Middle frontal gyrus (tissue), 1 donor: ENCODE measurements around the gene SLC39A2.
"Not testable (repeated sequence)": the region's sequence is repeated elsewhere in the genome, so short reads cannot be mapped to it uniquely, and the experiment has no call there.

ENCODE experiments used
- DNase-seq: peaks from one replicate; pipeline ENCODE4 v3.0.0-alpha.2; 2015; ENCODE audit warnings: low spot score; ENCODE audit errors: extremely low spot score

Gene SLC39A2

DNA sequence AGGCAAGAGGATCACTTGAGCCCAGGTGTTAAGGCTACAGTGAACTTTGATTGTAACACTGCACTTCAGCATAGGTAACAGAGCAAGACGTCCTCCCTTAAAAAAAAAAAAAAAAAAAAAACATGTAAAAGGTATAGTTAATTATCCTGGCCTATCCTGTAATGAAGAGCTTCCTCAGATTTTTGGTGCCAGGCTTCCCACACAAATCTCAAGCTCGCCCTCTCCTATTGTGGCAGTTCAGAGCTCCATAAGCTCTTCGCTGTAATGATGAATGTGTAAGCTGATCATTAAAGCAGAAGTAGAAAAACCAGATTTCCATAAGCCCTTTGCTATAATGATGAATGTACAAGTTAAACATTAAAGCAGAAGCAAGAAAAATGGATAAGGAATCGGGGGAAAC, 2.0 kb upstream of the SLC39A2 start:
- DNase-seq, result no peak

- no peak for DNase-seq
These were observed 1.5 kb upstream of the SLC39A2 start for GRCh38 chr14:20997564-20997963.

DNA sequence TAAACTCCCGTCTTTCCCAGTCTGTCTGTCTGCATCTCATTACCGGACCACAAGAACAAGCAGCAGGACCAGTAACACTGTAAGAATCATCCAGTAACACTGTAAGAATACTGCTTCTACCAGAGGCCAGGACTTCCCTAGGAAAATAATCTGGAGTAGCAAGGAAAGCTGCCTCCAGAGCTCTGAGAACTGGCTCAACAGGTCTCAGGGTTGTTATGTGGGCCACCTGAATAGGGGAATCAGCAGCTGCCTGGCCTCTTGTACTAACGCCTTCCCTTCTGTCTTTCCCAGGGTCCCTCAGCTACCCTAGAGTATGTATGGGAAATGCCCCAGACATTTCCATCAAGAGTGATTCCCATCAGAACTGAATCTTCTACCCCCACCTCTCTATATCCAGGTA, 954 bp upstream of the SLC39A2 start:
- no peak for DNase-seq

GRCh38 chr14:20999591-20999990, 498 bp downstream of the SLC39A2 start:
- DNase-seq, result no peak

- DNase-seq, result no peak
These were observed 2.1 kb downstream of the SLC39A2 start for GRCh38 chr14:21001218-21001617.

DNA sequence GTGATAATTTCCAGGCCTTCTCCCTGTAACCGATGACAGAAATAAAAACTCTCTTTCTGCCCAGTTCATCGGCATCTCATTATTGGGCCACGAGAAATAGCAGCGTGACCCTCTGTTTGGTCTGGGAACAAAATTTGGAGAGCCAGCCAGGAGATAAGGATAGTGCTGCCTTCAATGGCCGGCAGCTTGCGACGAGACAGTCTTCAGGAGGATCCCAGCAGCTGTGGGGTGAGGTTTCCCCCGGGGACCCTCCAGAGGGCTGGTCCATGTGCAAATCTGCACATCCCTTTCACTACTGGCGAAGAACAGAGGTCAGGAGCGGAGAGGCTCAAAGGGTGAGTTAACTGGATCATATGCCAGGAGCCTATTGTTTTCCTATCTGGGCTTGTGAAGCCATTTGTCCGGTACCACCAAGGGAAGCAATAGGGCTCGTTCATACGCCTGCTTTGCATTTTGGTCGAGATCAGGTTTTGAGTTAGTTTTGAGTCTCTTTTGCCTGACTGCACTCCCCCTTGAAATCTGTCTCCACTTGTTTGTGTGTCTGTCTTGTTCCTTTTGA, 4.8 kb downstream of the SLC39A2 start:
- DNase-seq, result no peak

- not testable (repeated sequence) for DNase-seq
These were observed 10.6 kb downstream of the SLC39A2 start for GRCh38 chr14:21009721-21010120.

DNA sequence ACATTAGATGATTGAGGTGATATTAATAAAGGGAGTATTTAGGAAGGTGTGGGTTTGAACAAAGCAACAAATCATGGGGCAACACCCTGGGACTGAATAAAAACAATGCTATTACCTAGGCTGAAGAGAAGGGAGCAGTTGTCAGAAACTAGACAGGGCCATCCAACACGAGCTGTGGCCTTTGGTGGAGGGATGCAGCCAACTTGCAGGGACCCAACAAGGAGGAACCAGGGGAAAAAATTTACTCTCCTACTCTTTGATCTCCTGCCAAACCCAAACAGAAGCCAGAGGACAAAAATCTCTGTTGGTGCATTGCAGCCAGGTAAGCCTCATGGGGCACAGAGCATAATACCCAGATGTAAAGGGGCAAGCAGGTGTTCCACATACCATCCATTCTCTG, 12.0 kb downstream of the SLC39A2 start:
- no peak for DNase-seq

DNA sequence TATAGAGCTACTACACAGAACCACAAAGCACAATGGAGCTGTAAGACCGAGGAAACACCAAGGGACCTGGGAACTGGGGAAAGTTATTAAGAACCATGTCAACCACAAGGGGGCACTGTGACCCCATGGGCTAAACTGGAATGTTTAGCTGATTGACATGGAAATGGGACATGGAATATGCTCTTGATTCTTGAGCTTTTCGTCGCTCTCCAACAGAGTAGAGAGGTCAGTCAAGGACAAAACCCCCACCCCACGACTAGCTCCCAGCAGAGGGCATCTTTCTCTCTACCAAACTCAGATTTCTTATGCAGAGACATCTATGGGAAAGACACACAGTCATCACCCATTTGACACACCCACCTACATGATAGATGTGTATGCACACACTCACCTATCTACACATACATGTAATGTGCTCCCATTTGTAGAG, 15.7 kb downstream of the SLC39A2 start:
- peak; percentile 88 for DNase-seq

- DNase-seq, result no peak
These were observed 16.2 kb downstream of the SLC39A2 start for GRCh38 chr14:21015312-21015711.

GRCh38 chr14:21016413-21017190, 17.5 kb downstream of the SLC39A2 start:
- DNase-seq, result no peak

- DNase-seq, result no peak
These were observed 18.6 kb downstream of the SLC39A2 start for GRCh38 chr14:21017528-21018245.

DNA sequence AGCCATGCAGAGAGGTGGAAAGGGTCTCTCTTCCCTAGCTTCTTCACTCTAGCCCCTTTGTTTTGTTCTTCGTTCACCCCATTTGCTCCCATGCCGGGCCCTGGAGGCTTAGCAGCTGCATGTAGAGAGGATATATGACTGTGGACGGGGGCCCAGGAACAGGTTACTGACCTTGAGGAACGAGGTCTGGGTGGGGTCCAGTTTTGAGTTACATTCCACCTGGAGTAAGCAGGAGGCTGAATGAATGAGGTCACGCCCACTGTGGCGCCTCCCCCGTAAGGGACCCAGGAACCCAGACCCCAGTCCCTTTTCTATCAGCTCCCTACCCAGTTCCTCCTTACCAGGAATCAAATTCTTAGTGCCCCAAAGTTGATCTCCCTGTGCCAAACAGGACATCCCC, 19.2 kb downstream of the SLC39A2 start:
- no peak for DNase-seq

GRCh38 chr14:21018781-21019180, 19.7 kb downstream of the SLC39A2 start:
- no peak for DNase-seq

DNA sequence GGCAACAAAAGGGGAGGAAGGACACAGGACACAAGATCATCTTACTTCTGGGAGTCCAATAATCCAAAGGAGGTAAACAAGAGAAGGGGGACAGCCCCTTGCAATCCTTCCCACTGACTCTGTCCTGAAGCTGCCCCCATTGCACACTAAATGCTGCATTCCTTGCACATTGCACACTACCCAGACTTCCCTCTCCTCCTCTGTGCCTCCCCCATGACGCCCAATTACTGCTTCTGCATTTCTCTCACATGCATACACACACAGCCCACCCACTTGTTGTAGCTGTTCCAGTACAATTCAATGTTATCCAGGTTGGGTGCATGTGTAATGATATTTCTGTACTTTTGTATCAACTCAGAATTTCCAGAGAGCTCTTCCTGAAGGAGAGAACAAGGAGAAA, 20.3 kb downstream of the SLC39A2 start:
- no peak for DNase-seq

- DNase-seq, result no peak
These were observed 22.0 kb downstream of the SLC39A2 start for GRCh38 chr14:21020977-21021545.

DNA sequence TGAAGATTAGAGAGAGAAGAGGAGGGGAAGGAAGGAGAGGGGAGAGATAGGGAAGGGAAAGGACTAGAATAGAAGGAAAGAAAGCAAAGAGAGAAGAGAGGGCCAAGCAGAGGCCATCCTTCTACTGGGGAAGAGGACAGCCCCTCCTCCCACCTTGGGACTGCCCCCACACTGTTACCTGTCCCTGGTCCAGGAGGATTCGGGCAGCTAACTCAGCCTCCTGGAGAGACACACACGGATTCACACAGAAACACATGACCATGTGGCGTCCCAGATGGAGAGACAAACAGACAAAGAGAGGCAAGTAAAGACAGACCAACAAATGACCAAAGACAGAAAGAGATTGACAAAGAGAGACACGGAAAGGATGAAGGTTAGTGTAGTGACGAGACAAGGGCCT, 23.6 kb downstream of the SLC39A2 start:
- DNase-seq, result no peak

DNA sequence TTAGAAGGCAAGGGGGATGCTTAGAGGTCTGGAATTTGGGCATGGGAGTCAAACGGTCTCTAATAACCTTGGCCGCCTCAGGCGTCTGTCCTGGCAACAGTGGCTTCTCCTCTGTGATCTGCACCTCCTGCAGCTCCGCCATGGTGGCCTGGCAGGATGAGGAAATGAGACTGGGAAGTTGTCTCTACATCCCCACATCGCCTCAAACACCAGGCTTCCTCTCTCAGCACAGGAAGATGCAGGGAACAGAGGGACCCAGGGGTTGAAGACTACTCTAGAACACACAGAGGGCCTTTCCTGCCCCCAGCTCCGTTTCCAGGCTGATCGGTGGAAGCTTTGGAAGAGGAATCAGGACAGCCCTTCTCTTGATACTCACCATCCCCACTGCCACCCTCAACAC, 24.1 kb downstream of the SLC39A2 start:
- DNase-seq, result no peak

DNA sequence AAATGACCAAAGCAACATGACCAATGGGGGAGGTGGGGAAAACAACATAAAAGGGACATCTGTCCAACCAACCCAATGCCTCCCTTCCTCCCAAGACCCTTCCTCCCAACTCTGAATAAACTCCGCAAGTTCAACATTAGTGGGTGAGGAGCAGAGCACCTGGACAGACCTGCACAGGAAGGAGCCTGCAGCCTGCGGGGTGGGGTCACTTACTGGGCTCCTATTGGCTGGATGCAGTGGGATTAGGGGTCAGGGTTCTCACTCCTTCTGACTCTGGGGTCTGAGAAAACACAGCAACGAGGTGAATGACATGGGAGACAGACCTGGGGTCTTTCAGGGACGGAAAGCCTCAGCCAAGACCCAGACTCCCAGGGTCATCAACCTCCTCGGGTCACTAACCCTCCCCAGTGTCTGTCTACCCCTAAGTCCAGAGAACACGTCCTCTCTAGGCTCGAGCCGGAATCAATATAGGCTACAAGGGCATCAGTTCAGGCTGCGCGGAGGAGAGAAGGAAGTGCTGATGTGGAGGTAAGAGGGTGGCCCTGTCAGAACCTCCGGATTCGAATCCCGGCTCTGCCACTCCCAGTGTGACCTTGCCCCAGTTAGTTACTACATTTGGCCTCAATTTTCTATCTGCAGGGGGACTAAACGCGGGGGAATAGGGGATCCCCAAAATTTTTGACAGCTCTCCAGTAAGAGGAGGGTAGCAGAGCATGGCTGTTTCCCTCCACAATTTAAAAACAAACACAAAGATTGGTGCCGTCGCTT, 24.9 kb downstream of the SLC39A2 start:
- DNase-seq, result no peak

GRCh38 chr14:21024585-21025370, 25.7 kb downstream of the SLC39A2 start, which contains the start of gene NDRG2:
NDRG2 (minus strand) TSS chr14:21025061; CDS start chr14:21023315, 1,746 bp downstream.
- DNase-seq, result no peak
